Right lung (tissue), 5 donors: ENCODE measurements around the gene CAMKMT. TPM values are rescaled to one million over a fixed set of nuclear protein-coding genes. Genes with fewer than 3 reads are reported as not detected.

Experiments used
- DNase-seq, 2 donors: peaks; one replicate each; pipeline ENCODE4 v3.0.0-alpha.2; 2013
- polyA plus RNA-seq, 5 donors: library from polyadenylated mRNA; unstranded; fragments of 120-200 nt; gene quantifications; one replicate each; pipeline versions ENCODE4 v1.2.1 to v1.2.3, GENCODE V29; 2013; ENCODE audit warnings: inconsistent platforms in 1 of 5, low replicate concordance in 1 of 5; ENCODE audit not compliant: insufficient read length in 5 of 5, insufficient read depth in 1 of 5

Gene CAMKMT
- polyA plus RNA-seq, 5 donors, result 9.1 to 14.9 (median 12.8) TPM

GRCh38 chr2:44443517-44443916 is 81.8 kb downstream of the CAMKMT start:
- no peak for DNase-seq

GRCh38 chr2:44444881-44445280 is 83.1 kb downstream of the CAMKMT start:
- DNase-seq, result no peak

- DNase-seq, result no peak
Measured at GRCh38 chr2:44448860-44449527, 87.2 kb downstream of the CAMKMT start.

- DNase-seq, result no peak
Measured at GRCh38 chr2:44450082-44450481, 88.3 kb downstream of the CAMKMT start.

DNA sequence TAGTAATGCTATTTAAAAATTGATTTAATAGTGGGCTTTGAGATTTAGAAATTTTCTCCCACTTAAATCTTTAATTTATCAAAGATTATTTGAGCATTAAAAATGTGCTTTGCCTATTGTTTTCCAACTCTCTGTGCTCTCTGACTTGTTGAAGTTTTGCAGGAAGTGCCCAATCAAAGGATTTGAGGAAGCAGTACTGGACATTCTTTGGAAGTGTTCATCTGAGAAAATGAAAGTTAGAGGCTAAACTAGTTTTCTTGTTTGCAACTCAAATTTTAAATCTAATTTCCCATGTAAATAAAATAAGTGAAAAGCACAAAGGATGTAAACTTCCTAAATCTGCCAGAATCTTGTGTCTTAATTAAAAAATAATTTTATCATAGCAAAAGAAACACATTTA is 89.1 kb downstream of the CAMKMT start:
- no peak for DNase-seq

DNA sequence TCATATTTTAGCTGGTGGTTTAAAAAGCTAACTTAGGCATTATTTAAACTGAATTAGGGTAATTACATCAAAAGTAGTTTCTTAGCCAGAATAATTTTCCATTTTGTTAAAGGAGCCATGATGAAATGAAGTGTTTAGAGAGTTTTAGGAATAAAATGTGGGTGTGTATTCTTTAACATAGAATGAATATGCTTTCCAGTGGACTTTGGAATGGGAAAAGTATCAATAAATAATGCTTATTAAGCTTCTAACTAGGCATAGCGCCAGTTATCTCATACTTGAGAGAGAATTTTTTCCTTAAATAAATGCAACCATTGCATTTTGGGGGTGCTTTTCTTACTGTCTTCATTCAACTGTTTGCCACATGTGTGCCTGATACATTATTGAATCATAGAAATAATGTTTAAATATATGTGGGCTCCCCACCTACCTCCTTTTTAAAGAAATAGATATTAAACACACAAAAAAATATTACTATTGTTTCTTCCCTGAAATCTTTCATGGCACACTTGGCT is 90.4 kb downstream of the CAMKMT start:
- no peak for DNase-seq

- no peak for DNase-seq
Measured at GRCh38 chr2:44453259-44453658, 91.5 kb downstream of the CAMKMT start.

- no peak for DNase-seq
Measured at GRCh38 chr2:44455877-44456276, 94.1 kb downstream of the CAMKMT start.

DNA sequence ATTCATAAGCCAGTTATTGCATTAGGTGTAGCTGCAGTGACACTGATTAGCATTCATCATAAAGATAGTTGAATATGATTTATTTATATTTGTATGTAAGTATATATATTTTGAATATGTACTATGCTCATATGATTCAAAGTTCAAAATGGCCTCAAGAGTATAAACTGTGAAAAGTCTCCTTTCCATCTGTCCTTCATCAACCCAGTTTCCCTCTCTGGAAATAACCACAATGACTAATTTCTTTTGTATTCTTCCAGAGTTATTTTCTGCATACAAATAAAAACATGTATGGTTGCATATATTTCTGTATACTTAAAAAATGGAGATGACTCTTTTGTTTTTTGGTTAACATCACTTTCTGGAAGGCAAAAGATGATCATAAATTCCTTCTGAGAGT is 95.2 kb downstream of the CAMKMT start:
- DNase-seq, result no peak

- DNase-seq, result no peak
Measured at GRCh38 chr2:44459739-44460138, 98.0 kb downstream of the CAMKMT start.

- no peak for DNase-seq
Measured at GRCh38 chr2:44462934-44463849, 101.4 kb downstream of the CAMKMT start.

DNA sequence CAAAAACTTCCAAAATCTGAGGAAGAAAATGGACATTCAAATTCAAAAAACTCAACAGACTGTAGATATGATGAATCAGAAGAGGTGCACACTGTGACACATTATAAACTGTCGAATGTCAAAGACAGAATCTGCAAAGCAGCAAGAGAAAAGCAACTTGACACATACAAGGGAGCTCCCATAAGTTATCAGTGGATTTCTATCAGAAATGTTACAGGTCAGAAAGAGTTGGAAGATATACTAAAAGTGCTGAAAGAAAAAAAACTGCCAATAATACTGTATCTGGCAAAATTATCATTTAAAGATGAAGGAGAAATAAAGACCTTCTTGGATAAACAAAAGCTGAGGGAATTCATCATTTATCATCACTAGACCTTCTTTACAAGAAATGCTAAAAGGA is 102.7 kb downstream of the CAMKMT start:
- DNase-seq, result no peak

GRCh38 chr2:44470151-44470550 is 108.4 kb downstream of the CAMKMT start:
- DNase-seq, result no peak

DNA sequence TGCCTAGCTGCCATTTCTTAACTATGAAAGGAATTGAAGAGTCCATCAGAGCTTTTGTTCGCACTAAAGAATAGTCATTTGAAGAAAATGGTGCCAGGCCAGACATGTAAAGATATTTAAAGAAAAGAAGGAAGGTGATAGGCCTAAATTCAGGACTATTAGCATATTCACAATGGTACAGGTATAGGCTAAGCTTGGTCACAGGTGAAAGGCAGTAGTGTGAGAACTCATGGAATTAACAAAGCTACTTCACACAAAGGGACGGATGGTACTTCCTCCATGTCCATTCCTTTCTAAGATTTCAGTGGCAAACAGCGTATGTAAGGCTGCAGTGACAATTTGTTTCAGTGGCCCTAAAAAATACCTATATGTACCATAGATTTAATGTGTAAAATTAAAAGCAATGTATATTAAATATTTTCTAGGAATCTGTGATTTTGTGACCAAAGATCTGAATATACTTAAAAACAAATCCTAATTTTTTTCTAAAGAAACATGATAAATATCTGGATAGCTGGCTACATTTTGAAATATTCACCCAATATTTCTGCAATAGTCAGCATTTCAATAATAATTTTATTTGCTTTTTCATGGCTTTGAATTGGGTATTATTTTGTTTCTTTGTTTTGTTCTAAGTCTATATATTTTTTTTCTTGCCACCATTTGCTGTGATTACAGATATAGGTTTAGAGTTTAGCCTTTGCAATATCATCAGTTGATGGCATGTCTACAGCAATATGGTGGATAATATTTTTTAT is 116.1 kb downstream of the CAMKMT start:
- no peak for DNase-seq

GRCh38 chr2:44479127-44479887 is 117.6 kb downstream of the CAMKMT start:
- DNase-seq, result peak; percentile 70 to 80

GRCh38 chr2:44480068-44480467 is 118.3 kb downstream of the CAMKMT start:
- no peak for DNase-seq

- DNase-seq, result no peak
Measured at GRCh38 chr2:44487052-44487451, 125.3 kb downstream of the CAMKMT start.

DNA sequence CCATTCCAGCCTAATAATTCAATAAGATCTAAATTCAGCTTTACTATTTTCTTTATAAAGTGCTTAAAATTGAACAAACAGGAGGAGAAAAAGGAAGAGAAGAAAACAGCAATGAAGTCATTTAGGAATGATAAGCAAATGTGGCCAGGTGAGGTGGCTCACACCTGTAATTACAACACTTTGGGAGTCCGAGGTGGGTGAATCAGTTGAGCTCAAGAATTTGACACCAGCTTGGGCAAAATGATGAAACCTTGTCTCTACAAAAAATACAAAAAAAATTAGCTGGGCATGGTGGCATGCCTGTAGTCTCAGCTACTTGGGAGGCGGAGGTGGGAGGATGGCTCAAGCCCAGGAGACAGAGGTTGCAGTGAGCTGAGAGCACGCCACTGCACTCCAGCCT is 129.0 kb downstream of the CAMKMT start:
- no peak for DNase-seq

DNA sequence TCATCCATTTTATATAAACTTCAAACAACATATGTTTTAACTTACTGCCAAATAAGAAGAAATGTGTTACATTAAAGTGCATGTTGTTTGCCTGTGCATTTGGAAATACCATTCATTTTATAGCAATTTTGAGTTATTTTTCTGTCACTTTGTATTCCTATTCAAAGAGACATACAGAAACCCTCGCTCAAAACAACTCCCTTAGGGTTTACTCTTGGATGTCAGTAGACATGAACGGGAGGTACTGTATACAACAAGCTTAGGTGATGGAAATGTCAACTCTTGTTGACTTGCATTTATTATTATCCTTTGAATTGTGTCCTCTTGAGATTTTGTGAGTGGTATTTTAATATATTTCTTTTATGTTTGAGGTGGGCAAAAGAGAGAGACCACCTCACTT is 132.3 kb downstream of the CAMKMT start:
- DNase-seq, result no peak

- no peak for DNase-seq
Measured at GRCh38 chr2:44495035-44495434, 133.3 kb downstream of the CAMKMT start.

- no peak for DNase-seq
Measured at GRCh38 chr2:44495544-44495943, 133.8 kb downstream of the CAMKMT start.
